K562 treated with DMSO at 1 percent for 24 hours (cell line): ENCODE data around the gene CORO2B. TPM values are rescaled to one million over a fixed set of nuclear protein-coding genes. Genes with fewer than 3 reads are reported as not detected.

ENCODE experiments used
- total RNA-seq: library from RNA; unstranded; fragments of 300-600 nt; gene quantifications from 2 replicates; pipeline ENCODE4 v1.2.3, GENCODE V29; 2022; ENCODE audit warnings: low read depth; ENCODE audit not compliant: insufficient read depth

CORO2B gene
- not detected in 2 replicates for total RNA-seq

GRCh38 chr15:68578980-68579935 lies at the start of gene CORO2B:
CORO2B (plus strand) TSS chr15:68578993; CDS start chr15:68579263, 270 bp downstream.

Other genes starting within 250 kb of the CORO2B start
- not detected in 2 replicates for gene ITGA11, start 146.8 kb upstream of the CORO2B start, total RNA-seq
- gene ANP32A, start 241.9 kb downstream of the CORO2B start, total RNA-seq: 106 and 111 TPM in 2 replicates